Suppressor macrophage treated with lipopolysaccharide for 4 hours (primary cell): Measurements from ENCODE around the gene ITPRIPL1.

Experiments used
- DNase-seq: peaks from one replicate; pipeline ENCODE4 v3.0.0-alpha.2; 2020

ITPRIPL1 gene

GRCh38 chr2:96361751-96362150 lies 36.6 kb downstream of the ITPRIPL1 start:
- DNase-seq, result no peak

GRCh38 chr2:96369186-96369585 lies 44.1 kb downstream of the ITPRIPL1 start:
- no peak for DNase-seq

- peak; percentile 23 for DNase-seq
These were observed 49.3 kb downstream of the ITPRIPL1 start for GRCh38 chr2:96374211-96374951.
